Tibial nerve (tissue), 4 donors: Measurements from ENCODE around the gene CTNND1. TPM values are rescaled to one million over a fixed set of nuclear protein-coding genes. Genes with fewer than 3 reads are reported as not detected.

Experiments used
- DNase-seq, 2 donors: peaks; one replicate each; pipeline ENCODE4 v3.0.0-alpha.2; 2019; ENCODE audit warnings: low spot score in 2 of 2
- H3K27ac ChIP-seq, 4 donors: fragments of 200-600 bp; sonication (generic) in 3 of 4; one replicate each; pipeline ENCODE4 v1.5.1; 2017 to 2019; ENCODE audit warnings: mild to moderate bottlenecking in 1 of 4
- H3K27me3 ChIP-seq, 2 donors: fragments of 200-600 bp; sonication (generic) in 1 of 2; one replicate each; pipeline versions ENCODE4 v1.5.1 to v1.6.0; 2017 to 2019
- H3K36me3 ChIP-seq, 3 donors: fragments of 200-600 bp; sonication (generic); one replicate each; pipeline ENCODE4 v1.5.1; 2018 to 2019
- H3K4me1 ChIP-seq, 4 donors: fragments of 200-600 bp; sonication (generic) in 3 of 4; one replicate each; pipeline ENCODE4 v1.5.1; 2017 to 2019
- H3K4me3 ChIP-seq, 4 donors: fragments of 200-600 bp; sonication (generic) in 3 of 4; one replicate each; pipeline ENCODE4 v1.5.1; 2017 to 2019; ENCODE audit warnings: mild to moderate bottlenecking in 1 of 4, moderate library complexity in 1 of 4
- H3K9me3 ChIP-seq, 4 donors: fragments of 200-600 bp; sonication (generic) in 3 of 4; one replicate each; pipeline ENCODE4 v1.5.1; 2017 to 2019
- CTCF ChIP-seq, 5 experiments: fragments of 200-600 bp in 3 of 5; fragments of 450-650 bp in 2 of 5; sonication (generic) in 3 of 5; IDR thresholded peaks; one replicate each; pipeline ENCODE4 v1.5.1; 2016 to 2019; ENCODE audit warnings: antibody characterized with exemption in 5 of 5, mild to moderate bottlenecking in 3 of 5, moderate library complexity in 2 of 5
- EP300 ChIP-seq, 2 donors: sonication (generic); formaldehyde crosslinking; IDR thresholded peaks; one replicate each; pipeline ENCODE4 v1.6.1; 2017; ENCODE audit warnings: antibody characterized with exemption in 2 of 2, mild to moderate bottlenecking in 1 of 2
- POLR2A ChIP-seq, 2 donors: fragments of 450-650 bp; IDR thresholded peaks; one replicate each; pipeline ENCODE4 v1.6.1; 2017; ENCODE audit warnings: antibody characterized with exemption in 2 of 2, mild to moderate bottlenecking in 2 of 2, moderate library complexity in 2 of 2
- WGBS, 2 donors: methylation state at CpG; one replicate each; pipeline ENCODE4 v1.1.5; 2018; 5-methylcytosine and 5-hydroxymethylcytosine counted together
- total RNA-seq, 4 donors: library from RNA; depleted of rRNA; stranded (reverse); fragments of >200 nt; gene quantifications; one replicate each; pipeline ENCODE4 v1.1.0, GENCODE V29; 2016

The CTNND1 gene
- total RNA-seq, 4 donors from 2014 or later, result 104 to 128 (median 124) TPM

GRCh38 chr11:57800444-57801182, 39.0 kb downstream of the CTNND1 start:
- 43% methylated on average over 4 of the region's 4 CpGs for WGBS, 2 donors
- H3K4me1 ChIP-seq, result peaks cover 0 to 46% (median 31%) of the 10 kb centered on the region in 4 donors
- H3K36me3 ChIP-seq, result peaks cover 2 to 65% (median 9%) of the 10 kb centered on the region in 3 donors
- no peaks in the 10 kb centered on the region for H3K27me3 ChIP-seq
- H3K4me3 ChIP-seq, result no peak overlapping the region
- peak in 1 of 2 donors; percentile 51 for TF ChIP-seq EP300 (IDR thresholded peaks at IDR 0.05)
- TF ChIP-seq POLR2A (IDR thresholded peaks at IDR 0.05), result no peak
- peak; percentile 70 to 91 (median 86) for TF ChIP-seq CTCF (IDR thresholded peaks at IDR 0.05)
- DNase-seq, result peak in 1 of 2 donors; percentile 49
- H3K27ac ChIP-seq, result peak overlapping the region; percentile 2 to 76 (median 56)
- no peaks in the 10 kb centered on the region for H3K9me3 ChIP-seq

- no peaks in the 10 kb centered on the region for H3K27me3 ChIP-seq
- H3K4me1 ChIP-seq, result peaks cover 0 to 43% (median 29%) of the 10 kb centered on the region in 4 donors
- H3K27ac ChIP-seq, result peak overlapping the region in 2 of 4 donors; percentile 2 to 63
- H3K9me3 ChIP-seq, result no peaks in the 10 kb centered on the region
- no peak for DNase-seq
- no peak overlapping the region for H3K4me3 ChIP-seq
- H3K36me3 ChIP-seq, result peaks cover 2 to 65% (median 9%) of the 10 kb centered on the region in 3 donors
- TF ChIP-seq POLR2A (IDR thresholded peaks at IDR 0.05) (no peak), EP300 (IDR thresholded peaks at IDR 0.05) (no peak), CTCF (IDR thresholded peaks at IDR 0.05) (no peak)
Observed at GRCh38 chr11:57801183-57801485, 39.5 kb downstream of the CTNND1 start.

GRCh38 chr11:57802411-57802810, 40.8 kb downstream of the CTNND1 start:
- peaks cover 0 to 43% (median 29%) of the 10 kb centered on the region in 4 donors for H3K4me1 ChIP-seq
- no peak overlapping the region for H3K27ac ChIP-seq
- no peak overlapping the region for H3K4me3 ChIP-seq
- 43 to 53% methylated on average over 3 of the region's 3 CpGs for WGBS, 2 donors
- H3K27me3 ChIP-seq, result no peaks in the 10 kb centered on the region
- peaks cover 5 to 65% (median 12%) of the 10 kb centered on the region in 3 donors for H3K36me3 ChIP-seq
- no peaks in the 10 kb centered on the region for H3K9me3 ChIP-seq
- no peak for DNase-seq
- TF ChIP-seq EP300 (IDR thresholded peaks at IDR 0.05), result no peak
- no peak for TF ChIP-seq POLR2A (IDR thresholded peaks at IDR 0.05)
- TF ChIP-seq CTCF (IDR thresholded peaks at IDR 0.05), result no peak

- 85 to 88% methylated on average over 3 of the region's 3 CpGs for WGBS, 2 donors
- no peak overlapping the region for H3K4me3 ChIP-seq
- H3K36me3 ChIP-seq, result peaks cover 7 to 81% (median 26%) of the 10 kb centered on the region in 3 donors
- no peak overlapping the region for H3K27ac ChIP-seq
- H3K9me3 ChIP-seq, result no peaks in the 10 kb centered on the region
- no peaks in the 10 kb centered on the region for H3K27me3 ChIP-seq
- no peak for DNase-seq
- TF ChIP-seq EP300 (IDR thresholded peaks at IDR 0.05) (no peak), POLR2A (IDR thresholded peaks at IDR 0.05) (no peak), CTCF (IDR thresholded peaks at IDR 0.05) (no peak)
- peaks cover 0 to 25% (median 18%) of the 10 kb centered on the region in 4 donors for H3K4me1 ChIP-seq
Observed at GRCh38 chr11:57804466-57804865, 42.9 kb downstream of the CTNND1 start.

- Histone ChIP-seq H3K27me3 (no peaks in the 10 kb centered on the region), H3K27ac (no peak overlapping the region), H3K9me3 (no peaks in the 10 kb centered on the region), H3K36me3 (peaks cover 10 to 94% (median 32%) of the 10 kb centered on the region in 3 donors), H3K4me1 (peaks cover 0 to 12% (median 6%) of the 10 kb centered on the region in 4 donors), H3K4me3 (no peak overlapping the region)
- DNase-seq, result no peak
- WGBS, 2 donors, result 79 to 90% methylated on average over 3 of the region's 3 CpGs
- TF ChIP-seq EP300 (IDR thresholded peaks at IDR 0.05) (no peak), POLR2A (IDR thresholded peaks at IDR 0.05) (no peak), CTCF (IDR thresholded peaks at IDR 0.05) (no peak)
Observed at GRCh38 chr11:57805780-57806179, 44.2 kb downstream of the CTNND1 start.
